Measurements from ENCODE around the gene RASAL2.

DNA sequence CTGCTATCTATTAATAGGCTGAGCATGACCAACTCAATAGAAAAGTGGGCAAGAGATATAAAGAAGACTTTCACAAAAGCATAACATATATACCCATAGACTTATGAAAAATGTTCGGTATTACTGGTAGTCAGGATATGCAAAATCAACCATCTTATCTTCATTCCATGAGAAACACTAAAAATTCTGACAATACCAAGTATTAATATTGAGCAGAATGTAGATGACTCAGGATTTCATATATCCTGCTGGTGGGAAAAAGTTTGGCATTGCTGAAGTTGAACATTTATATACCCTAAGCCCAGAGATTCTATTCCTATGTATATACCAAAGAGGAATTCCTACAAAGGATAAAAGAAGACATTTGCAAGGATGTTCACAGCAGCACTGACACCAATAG, 264.6 kb downstream of the RASAL2 start:
- TF ChIP-seq, protein P1, sequence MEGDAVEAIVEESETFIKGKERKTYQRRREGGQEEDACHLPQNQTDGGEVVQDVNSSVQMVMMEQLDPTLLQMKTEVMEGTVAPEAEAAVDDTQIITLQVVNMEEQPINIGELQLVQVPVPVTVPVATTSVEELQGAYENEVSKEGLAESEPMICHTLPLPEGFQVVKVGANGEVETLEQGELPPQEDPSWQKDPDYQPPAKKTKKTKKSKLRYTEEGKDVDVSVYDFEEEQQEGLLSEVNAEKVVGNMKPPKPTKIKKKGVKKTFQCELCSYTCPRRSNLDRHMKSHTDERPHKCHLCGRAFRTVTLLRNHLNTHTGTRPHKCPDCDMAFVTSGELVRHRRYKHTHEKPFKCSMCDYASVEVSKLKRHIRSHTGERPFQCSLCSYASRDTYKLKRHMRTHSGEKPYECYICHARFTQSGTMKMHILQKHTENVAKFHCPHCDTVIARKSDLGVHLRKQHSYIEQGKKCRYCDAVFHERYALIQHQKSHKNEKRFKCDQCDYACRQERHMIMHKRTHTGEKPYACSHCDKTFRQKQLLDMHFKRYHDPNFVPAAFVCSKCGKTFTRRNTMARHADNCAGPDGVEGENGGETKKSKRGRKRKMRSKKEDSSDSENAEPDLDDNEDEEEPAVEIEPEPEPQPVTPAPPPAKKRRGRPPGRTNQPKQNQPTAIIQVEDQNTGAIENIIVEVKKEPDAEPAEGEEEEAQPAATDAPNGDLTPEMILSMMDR (IDR thresholded peaks at IDR 0.05 in 2 of 3, conservative IDR thresholded peaks at IDR 0.05 in 1 of 3; ENCODE audit: insufficient read depth in 2 of 3, low read depth in 1 of 3, low read length in 3 of 3): no peak
- TF ChIP-seq, protein P2, sequence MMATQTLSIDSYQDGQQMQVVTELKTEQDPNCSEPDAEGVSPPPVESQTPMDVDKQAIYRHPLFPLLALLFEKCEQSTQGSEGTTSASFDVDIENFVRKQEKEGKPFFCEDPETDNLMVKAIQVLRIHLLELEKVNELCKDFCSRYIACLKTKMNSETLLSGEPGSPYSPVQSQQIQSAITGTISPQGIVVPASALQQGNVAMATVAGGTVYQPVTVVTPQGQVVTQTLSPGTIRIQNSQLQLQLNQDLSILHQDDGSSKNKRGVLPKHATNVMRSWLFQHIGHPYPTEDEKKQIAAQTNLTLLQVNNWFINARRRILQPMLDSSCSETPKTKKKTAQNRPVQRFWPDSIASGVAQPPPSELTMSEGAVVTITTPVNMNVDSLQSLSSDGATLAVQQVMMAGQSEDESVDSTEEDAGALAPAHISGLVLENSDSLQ (IDR thresholded peaks at IDR 0.05): no peak
- TF ChIP-seq RFX5 (IDR thresholded peaks at IDR 0.05; ENCODE audit: low read depth, low read length) (no peak), CHD4 (IDR thresholded peaks at IDR 0.05; ENCODE audit: insufficient read depth, insufficient replicate concordance, low read depth, low read length, poor library complexity, severe bottlenecking) (no peak)
- TF ChIP-seq, protein P3, sequence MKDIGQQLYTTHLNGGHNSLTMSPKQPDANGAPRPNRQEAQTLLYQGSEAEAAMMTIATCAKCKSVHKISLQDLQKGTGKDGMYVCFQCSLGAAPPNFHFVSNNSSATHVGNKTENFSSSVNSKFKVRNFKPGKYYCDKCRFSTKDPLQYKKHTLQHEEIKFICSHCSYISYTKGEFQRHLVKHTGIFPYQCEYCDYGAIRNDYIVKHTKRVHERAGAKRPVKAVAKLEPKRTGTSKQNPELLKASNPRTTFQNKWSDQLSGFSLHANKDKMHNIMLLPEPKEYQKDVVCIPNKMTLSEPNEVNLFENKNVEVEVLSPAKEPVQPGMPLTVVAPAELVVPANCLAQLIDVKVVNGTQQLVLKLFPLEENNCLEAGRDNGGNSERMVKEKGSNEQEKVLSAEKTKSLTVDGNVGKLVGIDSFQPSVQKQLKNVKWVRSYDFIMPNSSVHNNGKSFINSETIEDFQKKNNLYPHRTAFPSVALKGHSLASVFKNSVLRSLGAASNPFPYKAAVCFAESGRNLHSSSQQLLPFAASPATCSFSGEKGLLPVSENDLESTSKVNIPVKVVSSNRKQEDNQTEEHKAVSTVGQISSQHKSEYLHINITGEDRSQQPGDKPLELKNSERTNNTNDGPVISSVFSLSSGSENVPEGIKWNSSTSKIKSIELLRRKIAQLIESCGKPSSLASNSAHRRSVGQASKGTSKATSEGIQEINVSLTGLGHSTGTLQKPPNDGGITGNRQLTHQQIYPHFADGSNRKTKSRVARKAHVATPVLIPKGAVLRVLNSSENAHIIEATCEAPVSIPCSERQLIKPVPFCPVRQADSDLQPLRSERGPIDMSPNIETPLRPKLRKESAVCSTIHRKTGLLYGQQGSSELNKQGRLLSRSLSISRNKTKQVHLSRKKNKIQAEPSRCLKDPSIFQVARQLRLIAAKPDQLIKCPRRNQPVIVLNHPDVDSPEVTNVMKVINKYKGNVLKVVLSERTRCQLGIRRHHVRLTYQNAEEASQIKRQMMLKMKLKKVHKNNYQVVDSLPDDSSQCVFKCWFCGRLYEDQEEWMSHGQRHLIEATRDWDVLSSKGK (CRISPR knock-in tag; IDR thresholded peaks at IDR 0.05): no peak

Measured in K562 (cell line).